Panc1 (cell line): ENCODE data around the gene ZNF782. TPM values are rescaled to one million over a fixed set of nuclear protein-coding genes. Genes with fewer than 3 reads are reported as not detected.

Experiments used
- ATAC-seq: fragments of 200-7000 bp; cut with Tn5 transposase; 2 replicates; pipeline ENCODE4 v1.9.1; 2020; ENCODE audit warnings: mild to moderate bottlenecking, moderate library complexity
- BruUV-seq: library from RNA; stranded (reverse); fragments of 400-500 nt; replicated peaks from 2 replicates; lab custom pipeline; 2021; lab: Mats Ljungman, UMichigan
- CTCF ChIA-PET: fragments of 300-600 bp; sonication (Branson Sonifier 250); formaldehyde crosslinking; loops from one replicate; lab custom pipeline; 2022; ENCODE audit warnings: antibody characterized with exemption; lab: Charles Lee
- POLR2A ChIA-PET: fragments of 300-600 bp; sonication (Branson Sonifier 250); formaldehyde crosslinking; loops from one replicate; lab custom pipeline; 2022; ENCODE audit warnings: antibody characterized with exemption; lab: Charles Lee
- DNase-seq: peaks from one replicate; pipeline ENCODE4 v3.0.0-alpha.2; 2010; ENCODE audit warnings: low read depth, low spot score
- H3K27ac ChIP-seq: 2 replicates; pipeline ENCODE4 v1.5.1; 2011; ENCODE audit warnings: mild to moderate bottlenecking, low read length, inconsistent platforms
- H3K27me3 ChIP-seq: fragments of 200-500 bp; sonication (Bioruptor generic); 2 replicates; pipeline ENCODE4 v1.6.0; 2014; ENCODE audit warnings: low read length, inconsistent platforms; ENCODE audit not compliant: control insufficient read depth, insufficient read depth
- H3K36me3 ChIP-seq: fragments of 200-500 bp; sonication (Bioruptor generic); 2 replicates; pipeline ENCODE4 v1.5.1; 2014; ENCODE audit warnings: inconsistent platforms, mild to moderate bottlenecking, low read length, moderate library complexity; ENCODE audit not compliant: control insufficient read depth, insufficient read depth
- H3K4me1 ChIP-seq: 2 replicates; pipeline ENCODE4 v1.5.1; 2011; ENCODE audit warnings: inconsistent platforms, mild to moderate bottlenecking, low read length, moderate library complexity; ENCODE audit not compliant: control insufficient read depth, insufficient read depth
- H3K4me3 ChIP-seq, 2 experiments: 2 replicates each; pipeline ENCODE4 v1.5.1; 2011 to 2012; ENCODE audit warnings: low read depth in 2 of 2, low read length in 2 of 2, mild to moderate bottlenecking in 2 of 2, inconsistent platforms in 1 of 2, moderate library complexity in 1 of 2
- H3K9me3 ChIP-seq: fragments of 200-500 bp; sonication (Bioruptor generic); 2 replicates; pipeline ENCODE4 v1.5.1; 2014; ENCODE audit warnings: low read depth, mild to moderate bottlenecking, inconsistent platforms, low read length, moderate library complexity; ENCODE audit not compliant: control insufficient read depth, insufficient read depth
- POLR2AphosphoS5 ChIP-seq: IDR thresholded peaks from 2 replicates; pipeline ENCODE4 v1.6.1; 2012; ENCODE audit warnings: mild to moderate bottlenecking, low read depth, low read length, moderate library complexity
- SIN3A ChIP-seq: IDR thresholded peaks from 2 replicates; pipeline ENCODE4 v1.6.1; 2012; ENCODE audit warnings: low read depth, mild to moderate bottlenecking, low read length, moderate library complexity, borderline replicate concordance; ENCODE audit not compliant: insufficient read depth
- TCF7L2 ChIP-seq: IDR thresholded peaks from 2 replicates; pipeline ENCODE4 v1.6.1; 2011; ENCODE audit warnings: mild to moderate bottlenecking, low read depth, low read length, inconsistent platforms
- in situ Hi-C: cut with HindIII; loops from 2 replicates; pipeline ENCODE4 v1.10.0; 2016; ENCODE audit warnings: low sequenced_read_pairs, low pct_unique_long_range_greater_than_20kb
- intact Hi-C: fragments of 100-400 bp; cut with micrococcal nuclease; formaldehyde crosslinking; loops from one replicate; pipeline ENCODE4 v1.10.0; 2022; ENCODE audit not compliant: unreplicated experiment
- total RNA-seq: library from RNA; stranded (reverse); gene quantifications from one replicate; pipeline ENCODE4 v1.2.1, GENCODE V29; 2021; ENCODE audit not compliant: unreplicated experiment
- TF ChIP-seq, protein P1 (sequence below): fragments of 450-650 bp; IDR thresholded peaks from 2 replicates; pipeline ENCODE4 v1.5.1; 2017; ENCODE audit warnings: mild to moderate bottlenecking
- TF ChIP-seq, protein P2 (sequence below), 2 experiments: IDR thresholded peaks; 2 replicates each; pipeline ENCODE4 v1.6.1; 2011 to 2012; ENCODE audit warnings: low read depth in 2 of 2, control low read depth in 1 of 2, low read length in 1 of 2, mild to moderate bottlenecking in 1 of 2, moderate library complexity in 1 of 2; ENCODE audit not compliant: insufficient read depth in 1 of 2

ZNF782 gene
- total RNA-seq, 1 experiment from 2014 or later = 3.3 TPM

DNA sequence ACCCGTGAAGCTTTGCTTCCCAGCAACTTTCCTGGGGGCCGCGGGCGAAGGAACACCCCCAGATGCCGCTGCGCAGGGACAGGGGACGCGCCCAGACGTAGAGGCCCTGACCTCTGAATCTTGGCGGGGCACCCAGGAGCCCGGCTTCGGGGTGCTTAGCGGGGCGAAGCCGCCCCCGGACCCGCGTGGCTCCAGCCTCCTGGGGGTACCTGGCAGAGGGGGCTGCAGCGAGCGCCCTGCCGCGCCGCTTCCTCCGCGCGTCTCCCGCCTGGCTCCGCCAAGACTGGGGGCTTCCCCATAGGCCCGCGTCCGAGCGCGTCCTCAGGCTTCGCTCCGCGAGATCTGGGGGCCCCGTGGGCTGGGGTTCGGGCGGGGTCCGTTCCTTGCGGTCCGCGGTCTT lies 23.0 kb upstream of the ZNF782 start:
- ATAC-seq = no peak
- CTCF ChIA-PET = no interaction called here
- in situ Hi-C loops = no loop called here

DNA sequence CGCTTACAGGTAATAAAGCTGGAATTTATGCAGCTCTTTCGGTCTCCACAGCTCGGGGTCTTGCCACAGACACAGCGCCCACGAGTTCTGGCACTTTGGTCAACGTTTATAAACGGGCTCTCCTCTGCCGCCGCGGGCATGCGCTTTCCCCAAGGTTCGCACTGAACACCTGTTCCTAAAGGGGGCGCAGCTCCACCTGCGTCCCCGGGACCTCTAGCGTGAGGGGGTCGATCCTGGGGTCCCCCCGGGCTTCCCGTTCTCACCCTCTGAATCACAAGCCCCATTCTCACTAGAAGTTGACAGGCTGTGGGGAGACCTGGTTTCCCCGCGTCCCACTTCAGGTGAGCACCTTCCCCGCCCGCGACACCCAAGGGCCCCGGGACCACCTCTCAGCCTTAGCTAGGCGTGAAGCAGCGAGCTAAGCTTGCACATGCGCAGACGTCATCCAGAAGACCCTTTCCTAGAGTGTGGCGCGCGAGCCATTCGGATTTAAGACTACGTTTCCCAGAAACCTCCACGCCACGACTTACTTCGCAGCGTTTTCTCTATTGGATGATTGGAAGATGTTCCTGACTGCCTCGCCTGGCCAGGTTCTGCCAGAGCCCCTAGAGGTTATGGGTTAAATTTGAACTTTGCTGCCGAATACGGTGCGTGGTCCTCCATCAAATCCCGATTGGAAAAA lies 21.3 kb upstream of the ZNF782 start:
- in situ Hi-C loops = no loop called here
- POLR2A ChIA-PET = interaction anchor here (0.6 kb wide), 1 partner anchor 687 kb away, joined by 3 read pairs; no protein-coding TSS in a partner anchor

More for the DNA sequence above, 23.0 kb upstream of the ZNF782 start:
- H3K4me3 ChIP-seq = no peak overlapping the region
- no peaks in the 10 kb centered on the region; the same call in 1 of the 2 replicates for H3K36me3 ChIP-seq
- POLR2A ChIA-PET = no interaction called here
- no peaks in the 10 kb centered on the region; the same call in 1 of the 2 replicates for H3K27me3 ChIP-seq
- H3K4me1 ChIP-seq = peaks cover 4% of the 10 kb centered on the region; the same call in 1 of the 2 replicates
- intact Hi-C loops = no loop called here
- DNase-seq = no peak
- no peaks in the 10 kb centered on the region for H3K9me3 ChIP-seq
- BruUV-seq = no TSS peak
- H3K27ac ChIP-seq = no peak overlapping the region
- TF ChIP-seq, protein P1, sequence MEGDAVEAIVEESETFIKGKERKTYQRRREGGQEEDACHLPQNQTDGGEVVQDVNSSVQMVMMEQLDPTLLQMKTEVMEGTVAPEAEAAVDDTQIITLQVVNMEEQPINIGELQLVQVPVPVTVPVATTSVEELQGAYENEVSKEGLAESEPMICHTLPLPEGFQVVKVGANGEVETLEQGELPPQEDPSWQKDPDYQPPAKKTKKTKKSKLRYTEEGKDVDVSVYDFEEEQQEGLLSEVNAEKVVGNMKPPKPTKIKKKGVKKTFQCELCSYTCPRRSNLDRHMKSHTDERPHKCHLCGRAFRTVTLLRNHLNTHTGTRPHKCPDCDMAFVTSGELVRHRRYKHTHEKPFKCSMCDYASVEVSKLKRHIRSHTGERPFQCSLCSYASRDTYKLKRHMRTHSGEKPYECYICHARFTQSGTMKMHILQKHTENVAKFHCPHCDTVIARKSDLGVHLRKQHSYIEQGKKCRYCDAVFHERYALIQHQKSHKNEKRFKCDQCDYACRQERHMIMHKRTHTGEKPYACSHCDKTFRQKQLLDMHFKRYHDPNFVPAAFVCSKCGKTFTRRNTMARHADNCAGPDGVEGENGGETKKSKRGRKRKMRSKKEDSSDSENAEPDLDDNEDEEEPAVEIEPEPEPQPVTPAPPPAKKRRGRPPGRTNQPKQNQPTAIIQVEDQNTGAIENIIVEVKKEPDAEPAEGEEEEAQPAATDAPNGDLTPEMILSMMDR = no peak
- no peak for TF ChIP-seq TCF7L2
- TF ChIP-seq, protein P2, sequence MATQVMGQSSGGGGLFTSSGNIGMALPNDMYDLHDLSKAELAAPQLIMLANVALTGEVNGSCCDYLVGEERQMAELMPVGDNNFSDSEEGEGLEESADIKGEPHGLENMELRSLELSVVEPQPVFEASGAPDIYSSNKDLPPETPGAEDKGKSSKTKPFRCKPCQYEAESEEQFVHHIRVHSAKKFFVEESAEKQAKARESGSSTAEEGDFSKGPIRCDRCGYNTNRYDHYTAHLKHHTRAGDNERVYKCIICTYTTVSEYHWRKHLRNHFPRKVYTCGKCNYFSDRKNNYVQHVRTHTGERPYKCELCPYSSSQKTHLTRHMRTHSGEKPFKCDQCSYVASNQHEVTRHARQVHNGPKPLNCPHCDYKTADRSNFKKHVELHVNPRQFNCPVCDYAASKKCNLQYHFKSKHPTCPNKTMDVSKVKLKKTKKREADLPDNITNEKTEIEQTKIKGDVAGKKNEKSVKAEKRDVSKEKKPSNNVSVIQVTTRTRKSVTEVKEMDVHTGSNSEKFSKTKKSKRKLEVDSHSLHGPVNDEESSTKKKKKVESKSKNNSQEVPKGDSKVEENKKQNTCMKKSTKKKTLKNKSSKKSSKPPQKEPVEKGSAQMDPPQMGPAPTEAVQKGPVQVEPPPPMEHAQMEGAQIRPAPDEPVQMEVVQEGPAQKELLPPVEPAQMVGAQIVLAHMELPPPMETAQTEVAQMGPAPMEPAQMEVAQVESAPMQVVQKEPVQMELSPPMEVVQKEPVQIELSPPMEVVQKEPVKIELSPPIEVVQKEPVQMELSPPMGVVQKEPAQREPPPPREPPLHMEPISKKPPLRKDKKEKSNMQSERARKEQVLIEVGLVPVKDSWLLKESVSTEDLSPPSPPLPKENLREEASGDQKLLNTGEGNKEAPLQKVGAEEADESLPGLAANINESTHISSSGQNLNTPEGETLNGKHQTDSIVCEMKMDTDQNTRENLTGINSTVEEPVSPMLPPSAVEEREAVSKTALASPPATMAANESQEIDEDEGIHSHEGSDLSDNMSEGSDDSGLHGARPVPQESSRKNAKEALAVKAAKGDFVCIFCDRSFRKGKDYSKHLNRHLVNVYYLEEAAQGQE (IDR thresholded peaks at IDR 0.05; ENCODE audit: insufficient read depth in 1 of 2, low read depth in 2 of 2, low read length in 1 of 2) = no peak
- no peak for TF ChIP-seq SIN3A
- TF ChIP-seq POLR2AphosphoS5 = no peak

More for the DNA sequence above, 21.3 kb upstream of the ZNF782 start:
- peak overlapping the region; percentile 67 to 71 for H3K4me3 ChIP-seq
- H3K27me3 ChIP-seq = no peaks in the 10 kb centered on the region
- H3K4me1 ChIP-seq = peaks cover 4% of the 10 kb centered on the region; the same call in 1 of the 2 replicates
- DNase-seq = peak; percentile 54
- intact Hi-C loops = no loop called here
- ATAC-seq = peak; percentile 96
- BruUV-seq = no TSS peak
- H3K36me3 ChIP-seq = no peaks in the 10 kb centered on the region; the same call in 1 of the 2 replicates
- H3K9me3 ChIP-seq = no peaks in the 10 kb centered on the region
- peak overlapping the region; percentile 68 for H3K27ac ChIP-seq
- TF ChIP-seq, protein P1 = peak; percentile 51
- TF ChIP-seq SIN3A (no peak), POLR2AphosphoS5 (no peak), TCF7L2 (no peak)
- TF ChIP-seq, protein P2 (IDR thresholded peaks at IDR 0.05; ENCODE audit: insufficient read depth in 1 of 2, low read depth in 2 of 2, low read length in 1 of 2) = no peak
- CTCF ChIA-PET = no interaction called here
